Measurements from ENCODE around the gene MYCN.

DNA sequence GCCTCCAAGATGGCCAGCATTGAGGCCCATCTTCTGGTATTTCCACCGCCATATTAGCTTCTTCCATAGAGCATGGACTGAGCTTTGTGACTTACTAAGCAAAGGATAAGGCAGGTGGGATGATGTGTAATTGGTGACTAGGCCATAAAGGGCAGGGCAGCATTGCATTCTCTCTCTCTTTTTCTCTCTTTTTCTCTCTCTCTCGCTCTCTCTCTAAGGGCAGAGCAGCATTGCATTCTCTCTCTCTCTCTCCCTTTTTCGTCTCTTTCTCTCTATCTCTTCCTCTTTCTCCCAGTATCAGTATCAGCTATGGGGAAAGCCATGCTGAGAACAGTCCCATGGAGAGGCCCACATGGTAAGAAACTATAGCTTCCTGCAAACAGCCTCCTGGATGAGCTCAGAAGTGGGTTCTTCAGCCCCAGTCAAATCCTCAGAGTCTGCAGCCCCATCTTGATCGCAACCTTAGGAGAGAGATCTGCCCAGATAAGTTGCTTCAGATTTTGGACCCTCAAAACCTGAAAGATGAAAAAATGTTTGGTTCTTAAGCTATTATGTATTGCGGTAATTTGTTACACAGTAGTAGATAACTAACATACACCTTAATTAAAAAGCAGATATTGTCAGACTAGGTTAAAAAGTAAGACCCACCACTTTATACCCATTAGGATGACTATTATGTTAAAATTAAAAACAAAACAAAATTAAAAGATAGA is 39.1 kb upstream of the MYCN start:
- TF ChIP-seq POLR2A (IDR thresholded peaks at IDR 0.05; ENCODE audit: control extremely low read depth in 1 of 2, low read depth in 2 of 2, low read length in 2 of 2): no peak
- TF ChIP-seq EP300 (IDR thresholded peaks at IDR 0.05; ENCODE audit: borderline replicate concordance in 1 of 2, low read depth in 2 of 2, low read length in 2 of 2): no peak
- TF ChIP-seq, protein P1, sequence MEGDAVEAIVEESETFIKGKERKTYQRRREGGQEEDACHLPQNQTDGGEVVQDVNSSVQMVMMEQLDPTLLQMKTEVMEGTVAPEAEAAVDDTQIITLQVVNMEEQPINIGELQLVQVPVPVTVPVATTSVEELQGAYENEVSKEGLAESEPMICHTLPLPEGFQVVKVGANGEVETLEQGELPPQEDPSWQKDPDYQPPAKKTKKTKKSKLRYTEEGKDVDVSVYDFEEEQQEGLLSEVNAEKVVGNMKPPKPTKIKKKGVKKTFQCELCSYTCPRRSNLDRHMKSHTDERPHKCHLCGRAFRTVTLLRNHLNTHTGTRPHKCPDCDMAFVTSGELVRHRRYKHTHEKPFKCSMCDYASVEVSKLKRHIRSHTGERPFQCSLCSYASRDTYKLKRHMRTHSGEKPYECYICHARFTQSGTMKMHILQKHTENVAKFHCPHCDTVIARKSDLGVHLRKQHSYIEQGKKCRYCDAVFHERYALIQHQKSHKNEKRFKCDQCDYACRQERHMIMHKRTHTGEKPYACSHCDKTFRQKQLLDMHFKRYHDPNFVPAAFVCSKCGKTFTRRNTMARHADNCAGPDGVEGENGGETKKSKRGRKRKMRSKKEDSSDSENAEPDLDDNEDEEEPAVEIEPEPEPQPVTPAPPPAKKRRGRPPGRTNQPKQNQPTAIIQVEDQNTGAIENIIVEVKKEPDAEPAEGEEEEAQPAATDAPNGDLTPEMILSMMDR (IDR thresholded peaks at IDR 0.05; ENCODE audit: control extremely low read depth in 1 of 3, insufficient read depth in 1 of 3, low read depth in 1 of 3, low read length in 3 of 3): no peak
- TF ChIP-seq SP4 (IDR thresholded peaks at IDR 0.05; ENCODE audit: low read length): no peak
- no peak for TF ChIP-seq BCL11A (IDR thresholded peaks at IDR 0.05; ENCODE audit: low read depth in 2 of 2, low read length in 2 of 2)
- TF ChIP-seq ZNF274 (IDR thresholded peaks at IDR 0.05; ENCODE audit: borderline replicate concordance, extremely low read depth, low read length): no peak
- no peak for TF ChIP-seq MAFK (IDR thresholded peaks at IDR 0.05; ENCODE audit: low read depth, low read length)
- no peak for TF ChIP-seq RFX5 (IDR thresholded peaks at IDR 0.05; ENCODE audit: borderline replicate concordance, low read depth, low read length)
- TF ChIP-seq CREB1 (IDR thresholded peaks at IDR 0.05): no peak
- no peak for TF ChIP-seq TAF7 (optimal IDR thresholded peaks at IDR 0.05; ENCODE audit: borderline replicate concordance, low read depth, low read length)
- no peak for TF ChIP-seq EZH2 (IDR thresholded peaks at IDR 0.05; ENCODE audit: low read depth, low read length, severe bottlenecking)
